EH (cell line): ENCODE data around the gene APBA1.
"Not testable (repeated sequence)": the region's sequence is repeated elsewhere in the genome, so short reads cannot be mapped to it uniquely, and the experiment has no call there.

Experiments
- DNase-seq: peaks from one replicate; pipeline ENCODE4 v3.0.0-alpha.2; 2015; ENCODE audit warnings: low read depth

The APBA1 gene

DNA sequence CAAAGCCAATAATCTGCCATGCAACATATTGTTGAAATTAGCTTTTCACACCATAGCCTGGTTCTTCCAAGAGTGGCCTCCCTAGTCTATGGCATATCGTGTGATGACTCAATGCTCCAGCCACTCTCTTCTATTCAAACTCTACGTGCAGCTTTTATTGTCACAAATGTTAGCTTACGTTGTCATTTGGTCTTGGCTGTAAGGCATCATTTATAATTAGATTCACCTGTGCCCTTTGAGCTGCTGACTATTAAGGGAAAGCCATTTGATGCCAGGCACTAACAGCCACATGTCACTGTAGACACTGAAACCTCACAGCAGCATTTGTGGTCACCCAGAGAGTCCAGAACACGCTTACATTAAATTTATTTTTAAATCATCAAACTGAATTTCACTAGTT lies 66.8 kb downstream of the APBA1 start:
- DNase-seq, result no peak

DNA sequence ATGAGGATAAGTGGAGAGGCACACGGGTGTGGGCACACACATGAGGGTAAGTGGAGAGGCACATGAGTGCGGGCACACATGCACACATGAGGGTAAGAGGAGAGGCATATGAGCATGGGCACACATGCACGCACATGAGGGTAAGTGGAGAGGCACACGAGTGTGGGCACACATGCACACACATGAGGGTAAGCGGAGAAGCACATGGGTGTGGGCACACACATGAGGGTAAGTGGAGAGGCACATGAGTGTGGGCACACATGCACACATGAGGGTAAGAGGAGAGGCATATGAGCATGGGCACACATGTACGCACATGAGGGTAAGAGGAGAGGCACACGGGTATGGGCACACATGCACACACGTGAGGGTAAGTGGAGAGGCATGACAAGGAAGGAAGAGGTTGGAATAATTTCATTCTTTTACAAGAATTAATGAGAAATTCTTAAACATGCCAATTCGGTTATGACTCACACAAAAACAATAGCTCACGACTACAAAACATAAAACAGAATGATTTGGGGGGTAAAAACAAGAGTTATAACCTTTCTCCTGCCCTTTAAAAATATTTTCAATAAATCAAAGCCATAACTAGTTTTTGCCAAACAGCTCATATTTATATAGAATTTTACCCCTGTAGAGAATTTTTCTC lies 67.5 kb downstream of the APBA1 start:
- DNase-seq, result no peak

- DNase-seq, result no peak
Measured at GRCh38 chr9:69603656-69604055, 68.5 kb downstream of the APBA1 start.

- DNase-seq, result no peak
Measured at GRCh38 chr9:69602773-69603172, 69.4 kb downstream of the APBA1 start.

DNA sequence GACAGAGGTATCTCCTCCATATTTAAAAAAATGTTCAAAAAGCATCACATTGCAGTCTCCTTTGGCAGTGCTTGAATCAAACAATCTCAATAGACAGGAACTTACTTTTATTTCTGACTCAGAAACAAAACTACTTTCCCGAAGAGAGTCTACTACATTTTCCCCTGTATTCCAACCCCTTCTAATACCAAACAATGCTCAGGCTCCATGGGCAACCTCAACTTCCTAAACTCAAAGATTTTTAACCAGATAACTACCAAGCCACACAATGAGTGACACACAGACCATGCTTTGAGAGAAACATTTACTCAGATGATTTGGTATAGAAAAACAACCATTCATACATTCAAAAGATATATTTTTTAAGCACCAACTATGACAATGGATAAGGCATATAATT lies 70.5 kb downstream of the APBA1 start:
- no peak for DNase-seq

DNA sequence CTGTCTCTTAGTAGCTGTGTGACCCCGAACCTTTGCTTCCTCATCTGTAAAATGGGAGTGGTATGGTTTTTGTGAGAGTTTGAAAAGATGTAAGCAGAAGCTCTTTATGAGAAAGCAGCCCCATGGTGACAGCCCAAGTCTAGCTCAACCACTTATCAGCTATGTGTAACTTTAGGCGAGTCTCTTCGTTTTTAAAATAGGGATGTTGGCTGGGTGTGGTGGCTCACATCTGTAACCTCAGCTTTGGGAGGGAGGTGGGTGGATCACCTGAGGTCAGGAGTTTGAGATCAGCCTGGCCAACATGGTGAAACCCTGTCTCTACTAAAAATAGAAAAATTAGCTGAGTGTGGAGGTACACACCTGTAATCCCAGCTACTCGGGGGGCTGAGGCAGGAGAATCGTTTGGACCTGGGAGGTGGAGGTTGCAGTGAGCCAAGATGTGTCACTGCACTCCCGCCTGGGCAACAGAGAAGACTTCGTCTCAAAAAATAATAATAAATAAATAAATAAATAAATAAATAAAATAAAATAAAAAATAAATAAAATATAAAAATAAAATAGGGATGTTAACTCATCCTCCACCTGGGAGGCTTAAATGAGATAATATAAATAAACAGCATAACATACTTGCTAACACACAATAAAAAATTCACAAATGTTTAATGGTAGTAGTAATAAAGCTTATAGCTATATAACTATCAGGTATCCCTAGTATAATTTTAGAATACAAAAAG lies 71.7 kb downstream of the APBA1 start:
- no peak for DNase-seq

DNA sequence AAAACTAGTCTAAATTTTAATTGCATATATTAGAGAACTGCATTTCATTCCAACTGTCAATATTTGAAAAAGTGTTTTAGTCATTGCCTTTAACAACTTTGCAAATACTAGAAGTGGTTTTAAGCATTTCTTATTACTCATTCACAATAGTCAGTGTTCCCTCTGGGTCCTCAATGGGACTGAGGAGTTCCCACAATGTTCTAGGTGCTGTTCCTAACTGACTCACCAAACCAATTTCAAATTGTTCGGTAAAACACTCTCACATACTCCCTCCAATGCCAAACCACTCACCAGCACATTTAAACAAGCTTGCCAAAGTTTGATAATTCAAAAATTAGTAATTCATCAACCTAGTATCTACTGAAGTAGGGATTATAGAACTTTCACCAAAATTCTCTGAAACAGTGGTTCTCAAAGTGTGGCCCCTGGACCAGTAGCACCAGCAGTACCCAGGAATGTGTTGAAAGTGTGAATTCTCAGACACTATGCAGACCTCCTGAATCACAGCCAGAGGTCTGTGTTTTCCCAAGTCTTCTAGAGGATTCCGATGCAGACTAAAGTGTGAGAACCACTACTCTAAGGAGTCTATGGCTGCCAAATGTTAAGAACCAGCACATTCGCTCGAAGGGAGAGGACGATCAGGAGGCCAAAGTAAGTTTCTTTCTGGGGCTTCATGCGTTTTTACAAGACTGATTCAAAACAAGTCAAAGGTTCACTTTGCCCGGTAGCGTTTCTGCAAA lies 72.8 kb downstream of the APBA1 start:
- no peak for DNase-seq

DNA sequence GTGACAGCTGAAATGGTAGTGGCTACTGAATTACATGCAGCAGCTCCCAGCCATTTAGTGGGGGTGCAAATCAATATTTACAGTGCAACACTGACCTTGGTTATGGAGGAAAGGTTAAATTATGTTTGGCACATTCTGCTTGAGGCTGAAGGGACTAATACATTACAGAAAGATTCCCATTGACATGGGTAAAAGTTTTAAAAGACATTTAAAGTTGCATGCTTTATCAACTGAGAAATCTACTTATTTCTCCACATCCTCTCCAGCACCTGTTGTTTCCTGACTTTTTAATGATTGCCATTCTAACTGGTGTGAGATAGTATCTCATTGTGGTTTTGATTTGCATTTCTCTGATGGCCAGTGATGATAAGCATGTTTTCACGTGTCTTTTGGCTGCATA lies 75.3 kb downstream of the APBA1 start:
- DNase-seq, result not testable (repeated sequence)

GRCh38 chr9:69594180-69594579 lies 78.0 kb downstream of the APBA1 start:
- DNase-seq, result no peak

GRCh38 chr9:69593756-69594155 lies 78.4 kb downstream of the APBA1 start:
- DNase-seq, result no peak

DNA sequence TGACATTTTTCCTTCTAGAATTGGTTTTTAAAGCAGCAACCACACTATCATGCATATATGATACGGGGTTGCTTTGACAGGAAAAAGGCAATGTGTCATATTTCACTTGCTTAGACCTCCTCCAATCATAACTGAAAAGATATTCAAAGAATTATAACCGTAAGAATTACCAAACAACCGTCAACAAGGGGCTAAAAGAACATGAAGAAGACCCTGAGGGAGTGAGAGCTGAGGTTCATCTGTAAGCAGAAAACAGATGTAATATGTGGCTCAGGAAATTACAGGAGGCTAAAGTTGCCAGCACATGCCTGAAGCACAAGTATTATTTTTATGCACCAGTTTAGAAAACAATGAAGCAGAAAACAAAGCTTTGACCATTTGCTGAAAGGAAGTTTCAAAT lies 78.9 kb downstream of the APBA1 start:
- DNase-seq, result no peak

- no peak for DNase-seq
Measured at GRCh38 chr9:69590266-69590665, 81.9 kb downstream of the APBA1 start.

- DNase-seq, result no peak
Measured at GRCh38 chr9:69589156-69589555, 83.0 kb downstream of the APBA1 start.

GRCh38 chr9:69585571-69585970 lies 86.6 kb downstream of the APBA1 start:
- DNase-seq, result no peak

- peak; percentile 59 for DNase-seq
Measured at GRCh38 chr9:69584759-69585158, 87.4 kb downstream of the APBA1 start.

DNA sequence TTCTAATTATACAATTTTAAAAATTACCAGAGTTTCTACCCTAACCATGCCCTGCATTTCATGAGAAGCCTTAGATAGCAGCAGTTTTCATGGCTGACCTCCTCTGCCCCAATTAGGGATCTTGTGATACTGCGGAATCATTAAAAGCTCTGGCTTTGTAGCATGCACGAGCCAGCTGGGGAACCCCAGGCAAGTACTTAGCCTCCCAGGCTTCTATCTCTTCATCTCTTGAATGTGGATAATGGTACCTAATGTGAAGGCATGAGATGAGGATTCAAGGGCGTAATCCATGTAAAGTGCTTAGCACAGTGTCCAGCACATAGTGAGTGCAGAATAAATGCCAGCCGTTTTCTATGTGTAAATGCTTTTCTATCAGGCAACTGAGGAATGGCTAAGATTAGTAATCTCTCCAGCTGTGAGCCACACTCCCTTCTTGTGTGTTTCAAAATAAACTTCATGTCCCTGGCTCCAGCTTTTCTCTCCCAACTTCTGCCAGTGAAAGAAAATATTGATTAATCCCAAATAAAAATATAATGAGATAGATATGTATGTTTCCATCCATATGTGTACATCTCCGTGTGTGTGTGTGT lies 88.4 kb downstream of the APBA1 start:
- DNase-seq, result no peak

DNA sequence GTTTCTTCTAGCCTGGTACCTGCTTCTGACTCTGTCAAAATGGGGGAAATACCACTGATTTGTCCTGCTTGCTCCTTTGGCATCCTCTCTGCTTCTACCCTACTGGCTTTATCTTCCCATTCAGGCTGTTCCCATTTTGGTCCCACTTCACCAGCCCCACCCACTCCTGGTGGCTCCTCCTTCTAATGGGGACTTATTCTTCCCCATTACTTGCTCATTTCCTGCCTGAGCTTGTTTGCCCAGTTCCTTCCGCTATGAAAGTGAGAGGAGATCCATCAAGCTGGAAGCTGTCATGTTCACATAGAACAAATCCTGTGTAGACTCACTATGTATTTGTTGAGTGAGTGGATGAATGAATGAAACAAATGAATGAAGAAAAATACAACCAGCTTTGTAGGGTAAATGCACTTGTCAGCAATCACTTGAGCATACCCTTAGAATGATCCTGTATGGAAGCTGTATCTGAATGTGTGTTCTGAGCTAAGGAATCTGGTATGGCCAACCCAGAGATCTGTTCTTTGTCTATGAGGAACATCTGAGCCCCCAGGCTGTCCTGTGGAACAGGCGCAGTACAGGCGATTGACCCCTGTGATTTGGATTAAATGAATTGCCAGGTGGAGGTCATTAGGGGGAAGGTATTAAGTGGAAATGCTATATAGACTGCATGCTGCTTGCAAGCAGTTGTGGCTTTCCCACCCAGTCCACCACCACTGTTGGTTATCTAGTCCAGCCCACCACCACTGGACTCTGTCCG lies 89.5 kb downstream of the APBA1 start:
- peak; percentile 28 for DNase-seq

DNA sequence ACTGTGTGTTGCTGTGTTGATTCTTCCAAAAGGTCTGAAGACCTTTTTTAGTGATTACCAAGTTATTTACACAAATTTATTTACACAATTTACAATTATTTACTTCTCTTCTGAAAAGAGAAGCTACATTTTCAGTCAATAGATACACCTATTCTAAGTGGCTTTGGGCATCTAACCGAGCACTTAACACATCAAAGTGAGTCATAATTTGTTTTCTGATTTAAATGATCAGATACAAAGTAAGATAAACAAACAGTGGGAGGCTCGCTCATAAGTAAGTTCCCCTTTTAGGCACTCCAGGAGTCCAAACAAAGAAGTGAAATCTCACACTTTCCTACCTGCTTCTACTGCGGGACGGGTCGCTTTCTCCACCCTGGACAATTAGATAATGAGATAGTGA lies 90.2 kb downstream of the APBA1 start:
- DNase-seq, result no peak

- DNase-seq, result no peak
Measured at GRCh38 chr9:69580582-69581214, 91.5 kb downstream of the APBA1 start.

- DNase-seq, result no peak
Measured at GRCh38 chr9:69579760-69580581, 92.2 kb downstream of the APBA1 start.
